OCI-LY3 (cell line): Measurements from ENCODE around the gene TCIRG1.

Source experiments
- H2AFZ ChIP-seq: fragments of 200-600, 300-600 bp; shearing (Covaris generic); 2 replicates; pipeline ENCODE4 v1.6.0; 2014; ENCODE audit warnings: antibody characterized with exemption, low read depth, low read length
- H3K27ac ChIP-seq: fragments of 200-600, 300-600 bp; sonication (generic); 2 replicates; pipeline ENCODE4 v1.5.1; 2014; ENCODE audit warnings: mild to moderate bottlenecking, low read length, moderate library complexity, mixed read lengths
- H3K27me3 ChIP-seq: fragments of 200-600, 300-600 bp; sonication (generic); 2 replicates; pipeline ENCODE4 v1.6.1; 2014; ENCODE audit warnings: low read depth, low read length, mixed read lengths
- H3K36me3 ChIP-seq: fragments of 200-600, 300-600 bp; sonication (generic); replicated peaks from 2 replicates; pipeline ENCODE3; 2014; ENCODE audit warnings: low read depth, low read length, mixed read lengths
- H3K4me1 ChIP-seq: fragments of 300-600, 200-600 bp; sonication (generic); 2 replicates; pipeline ENCODE4 v1.6.1; 2014; ENCODE audit warnings: low read length, mixed read lengths
- H3K4me2 ChIP-seq: fragments of 200-600, 300-600 bp; sonication (generic); 2 replicates; pipeline ENCODE4 v1.6.1; 2014; ENCODE audit warnings: low read length, mixed read lengths
- H3K4me3 ChIP-seq: fragments of 300-600, 200-600 bp; sonication (generic); 2 replicates; pipeline ENCODE4 v1.5.1; 2014; ENCODE audit warnings: antibody characterized with exemption, mild to moderate bottlenecking, low read length, moderate library complexity
- H3K79me2 ChIP-seq: fragments of 300-600, 200-600 bp; shearing (Covaris generic); 2 replicates; pipeline ENCODE4 v1.6.1; 2014; ENCODE audit warnings: mild to moderate bottlenecking, low read length, mixed read lengths
- H3K9ac ChIP-seq: fragments of 300-600, 200-600 bp; shearing (Covaris generic); 2 replicates; pipeline ENCODE4 v1.6.0; 2014; ENCODE audit warnings: mild to moderate bottlenecking, low read length, moderate library complexity
- H3K9me3 ChIP-seq: fragments of 200-600, 300-600 bp; shearing (Covaris generic); 2 replicates; pipeline ENCODE4 v1.6.1; 2014; ENCODE audit warnings: low read length, mixed read lengths; ENCODE audit not compliant: insufficient read depth
- H4K20me1 ChIP-seq: fragments of 200-600, 300-600 bp; sonication (generic); 2 replicates; pipeline ENCODE4 v1.6.1; 2016; ENCODE audit warnings: low read length, mixed read lengths; ENCODE audit not compliant: insufficient read depth
- EZH2phosphoT487 ChIP-seq: fragments of 200-600 bp; shearing (Covaris generic); IDR thresholded peaks from 2 replicates; pipeline ENCODE4 v1.6.1; 2018; ENCODE audit warnings: antibody characterized with exemption, mixed run types, low read depth
- TF ChIP-seq, protein P1 (sequence below): fragments of 200-600, 300-600 bp; sonication (generic); IDR thresholded peaks from 2 replicates; pipeline ENCODE4 v1.5.1; 2014; ENCODE audit warnings: antibody characterized with exemption, low read length, low read depth

The TCIRG1 gene

DNA sequence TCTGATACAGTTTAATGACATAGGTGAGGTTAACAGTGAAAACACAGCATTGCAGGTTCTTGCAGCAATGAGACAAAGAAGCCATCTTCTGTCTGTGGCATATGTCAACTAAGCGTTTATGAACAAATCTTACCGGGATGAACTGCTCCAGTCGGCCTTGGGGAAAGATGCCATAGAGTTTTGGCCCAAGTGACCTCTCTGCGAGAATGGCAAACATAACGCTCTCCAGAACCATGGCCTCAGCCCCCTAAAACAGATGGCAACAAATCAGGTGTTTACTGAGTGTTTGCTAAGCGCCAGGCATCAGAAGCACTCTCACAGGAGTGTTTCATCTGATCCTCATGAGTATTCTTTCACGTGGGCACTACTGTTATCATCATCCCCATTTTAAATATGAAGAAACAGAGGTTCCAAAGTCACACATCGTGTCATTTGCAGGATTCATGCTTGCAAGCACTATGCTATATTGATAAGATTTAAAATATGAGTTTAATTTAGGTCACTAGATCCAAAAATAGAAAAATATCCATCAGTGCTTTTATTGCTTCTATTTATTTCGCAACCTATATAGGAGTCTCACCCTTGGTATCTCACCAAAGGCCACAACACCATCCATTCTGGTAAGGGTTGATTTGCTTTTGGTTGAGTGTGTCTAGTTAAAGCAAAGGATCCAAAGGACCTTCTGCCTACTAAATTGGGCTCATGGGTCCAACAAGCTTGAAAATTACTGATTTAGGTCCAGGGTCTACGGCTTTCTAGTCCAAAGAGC, 35.9 kb downstream of the TCIRG1 start:
- Histone ChIP-seq H3K36me3 (peaks cover 36% of the 10 kb centered on the region), H2AFZ (no peak overlapping the region), H3K27me3 (no peaks in the 10 kb centered on the region), H3K4me3 (no peak overlapping the region), H3K79me2 (no peaks in the 10 kb centered on the region), H4K20me1 (peaks cover 6% of the 10 kb centered on the region), H3K4me2 (no peak overlapping the region), H3K4me1 (peaks cover 11% of the 10 kb centered on the region), H3K9ac (no peak overlapping the region), H3K27ac (no peak overlapping the region), H3K9me3 (no peaks in the 10 kb centered on the region)
- TF ChIP-seq EZH2phosphoT487, result no peak
- TF ChIP-seq, protein P1, sequence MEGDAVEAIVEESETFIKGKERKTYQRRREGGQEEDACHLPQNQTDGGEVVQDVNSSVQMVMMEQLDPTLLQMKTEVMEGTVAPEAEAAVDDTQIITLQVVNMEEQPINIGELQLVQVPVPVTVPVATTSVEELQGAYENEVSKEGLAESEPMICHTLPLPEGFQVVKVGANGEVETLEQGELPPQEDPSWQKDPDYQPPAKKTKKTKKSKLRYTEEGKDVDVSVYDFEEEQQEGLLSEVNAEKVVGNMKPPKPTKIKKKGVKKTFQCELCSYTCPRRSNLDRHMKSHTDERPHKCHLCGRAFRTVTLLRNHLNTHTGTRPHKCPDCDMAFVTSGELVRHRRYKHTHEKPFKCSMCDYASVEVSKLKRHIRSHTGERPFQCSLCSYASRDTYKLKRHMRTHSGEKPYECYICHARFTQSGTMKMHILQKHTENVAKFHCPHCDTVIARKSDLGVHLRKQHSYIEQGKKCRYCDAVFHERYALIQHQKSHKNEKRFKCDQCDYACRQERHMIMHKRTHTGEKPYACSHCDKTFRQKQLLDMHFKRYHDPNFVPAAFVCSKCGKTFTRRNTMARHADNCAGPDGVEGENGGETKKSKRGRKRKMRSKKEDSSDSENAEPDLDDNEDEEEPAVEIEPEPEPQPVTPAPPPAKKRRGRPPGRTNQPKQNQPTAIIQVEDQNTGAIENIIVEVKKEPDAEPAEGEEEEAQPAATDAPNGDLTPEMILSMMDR, result no peak

DNA sequence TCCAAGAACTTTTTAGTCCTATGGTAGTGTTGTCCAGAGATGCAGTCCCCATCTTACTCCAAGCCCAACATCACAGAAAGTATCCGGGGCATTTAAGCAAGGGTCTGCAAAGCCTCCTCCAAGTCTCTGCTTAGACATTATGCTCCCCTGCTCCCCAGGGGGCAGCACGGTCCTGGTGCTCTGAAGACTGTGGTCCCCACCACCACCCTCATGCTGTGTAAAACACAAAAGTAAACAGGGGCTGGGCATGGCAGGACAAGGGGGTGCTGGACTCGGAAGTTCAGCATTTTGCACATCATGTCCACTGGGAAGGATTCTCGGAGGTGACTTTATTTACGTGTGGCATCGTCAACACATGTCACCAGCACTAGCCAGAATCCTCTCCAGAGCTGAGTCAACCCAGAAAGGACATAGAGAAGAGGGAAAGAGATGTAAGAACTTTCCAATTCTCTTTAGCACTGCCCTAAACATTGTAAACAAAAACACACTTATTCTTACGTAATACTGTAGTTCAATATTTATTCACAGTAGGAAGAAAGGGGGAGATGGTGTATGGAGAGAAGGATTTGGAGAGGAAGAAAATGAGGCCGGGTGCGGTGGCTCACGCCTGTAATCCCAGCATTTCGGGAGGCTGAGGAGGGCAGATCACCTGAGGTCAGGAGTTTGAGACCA, 37.7 kb downstream of the TCIRG1 start:
- H3K4me3 ChIP-seq, result no peak overlapping the region
- peaks cover 6% of the 10 kb centered on the region for H3K4me1 ChIP-seq
- H3K4me2 ChIP-seq, result no peak overlapping the region
- H3K9me3 ChIP-seq, result no peaks in the 10 kb centered on the region
- H3K27ac ChIP-seq, result no peak overlapping the region
- no peak overlapping the region for H3K9ac ChIP-seq
- peaks cover 6% of the 10 kb centered on the region; the same call in 1 of the 2 replicates for H3K79me2 ChIP-seq
- H2AFZ ChIP-seq, result no peak overlapping the region
- no peaks in the 10 kb centered on the region for H3K27me3 ChIP-seq
- TF ChIP-seq, protein P1, result peak; percentile 43
- TF ChIP-seq EZH2phosphoT487, result no peak
- H4K20me1 ChIP-seq, result peaks cover 6% of the 10 kb centered on the region
- H3K36me3 ChIP-seq, result peaks cover 37% of the 10 kb centered on the region

DNA sequence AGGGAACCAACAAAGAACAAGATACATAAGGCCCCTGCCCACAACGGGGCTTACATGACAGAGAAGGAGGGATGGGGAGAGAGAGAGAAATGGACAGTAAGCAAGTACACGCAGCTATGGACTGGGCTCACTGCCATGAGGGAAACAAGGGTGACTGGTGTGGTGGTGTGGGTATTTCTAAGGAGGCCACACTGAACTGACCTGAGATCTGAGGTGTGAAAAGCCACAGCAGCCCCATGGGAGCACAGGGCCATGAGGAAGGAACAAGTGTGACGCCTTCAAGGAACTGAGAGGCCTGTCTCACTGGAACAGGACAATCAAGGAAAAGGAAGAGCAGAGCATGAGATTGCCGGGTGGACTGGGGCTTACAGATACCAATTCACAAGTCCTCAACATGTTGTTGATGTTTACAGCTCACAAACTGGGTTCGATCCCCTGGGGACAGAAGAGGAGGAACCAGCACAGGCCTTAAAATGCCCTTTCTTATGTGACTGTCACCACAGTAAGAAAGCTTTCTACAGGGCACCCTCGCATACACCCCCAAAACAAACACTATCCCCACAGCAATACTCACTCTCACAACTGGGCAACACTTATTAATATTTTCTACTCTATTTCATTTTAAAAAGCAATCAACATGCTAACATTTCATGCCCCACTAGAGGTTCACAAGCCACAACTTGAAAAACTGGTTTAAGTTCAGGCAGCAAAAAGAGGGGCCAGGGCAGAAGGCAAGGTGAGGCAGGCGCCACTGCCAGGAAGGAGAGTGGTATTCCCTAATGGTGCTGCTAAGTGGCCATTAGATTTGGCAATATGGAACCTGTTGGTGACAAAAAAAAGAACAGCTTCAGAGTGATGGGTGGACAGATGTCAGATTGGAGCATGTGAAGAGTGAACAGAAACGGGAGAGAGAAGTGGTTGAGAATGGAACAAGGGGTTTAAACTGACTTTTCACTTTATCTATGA, 39.1 kb downstream of the TCIRG1 start:
- no peak overlapping the region for H3K4me3 ChIP-seq
- peaks cover 6% of the 10 kb centered on the region; the same call in 1 of the 2 replicates for H4K20me1 ChIP-seq
- H3K27ac ChIP-seq, result no peak overlapping the region
- H3K36me3 ChIP-seq, result peaks cover 35% of the 10 kb centered on the region
- no peaks in the 10 kb centered on the region for H3K9me3 ChIP-seq
- H3K4me2 ChIP-seq, result no peak overlapping the region
- no peak overlapping the region for H2AFZ ChIP-seq
- H3K79me2 ChIP-seq, result peaks cover 6% of the 10 kb centered on the region; the same call in 1 of the 2 replicates
- TF ChIP-seq EZH2phosphoT487, result no peak
- TF ChIP-seq, protein P1, result no peak
- no peak overlapping the region for H3K9ac ChIP-seq
- H3K4me1 ChIP-seq, result no peaks in the 10 kb centered on the region
- no peaks in the 10 kb centered on the region for H3K27me3 ChIP-seq
